CD4-positive, alpha-beta memory T cell (primary cell): ENCODE data around the gene FBXL17. TPM values are rescaled to one million over a fixed set of nuclear protein-coding genes. Genes with fewer than 3 reads are reported as not detected.

Experiments used
- CTCF ChIA-PET: fragments of 350-600 bp; sonication (Branson Sonifier 250); formaldehyde crosslinking; loops from one replicate; lab custom pipeline; 2021; ENCODE audit warnings: inconsistent platforms; ENCODE audit not compliant: partially characterized antibody; lab: Charles Lee
- POLR2A ChIA-PET: fragments of 350-600 bp; sonication (Branson Sonifier 250); formaldehyde crosslinking; loops from one replicate; lab custom pipeline; 2021; ENCODE audit not compliant: partially characterized antibody; lab: Charles Lee
- DNase-seq, 5 donors: peaks; one replicate each; pipeline versions ENCODE4 v3.0.0 to v3.0.0-alpha.2; 2020 to 2022; ENCODE audit warnings: mixed read lengths in 1 of 5
- H3K27ac ChIP-seq: one replicate; pipeline ENCODE4 v1.7.0; 2013; ENCODE audit warnings: low read depth, low read length
- H3K27me3 ChIP-seq: 2 replicates; pipeline ENCODE4 v1.7.0; 2013; ENCODE audit warnings: mild to moderate bottlenecking, low read length, moderate library complexity; ENCODE audit not compliant: insufficient read depth
- H3K36me3 ChIP-seq: 2 replicates; pipeline ENCODE4 v1.7.0; 2013; ENCODE audit warnings: mild to moderate bottlenecking, low read length, moderate library complexity; ENCODE audit not compliant: insufficient read depth
- H3K4me1 ChIP-seq: 2 replicates; pipeline ENCODE4 v1.7.0; 2013; ENCODE audit warnings: mild to moderate bottlenecking, low read length, moderate library complexity; ENCODE audit not compliant: insufficient read depth
- H3K4me3 ChIP-seq, 2 donors: one replicate each; pipeline ENCODE4 v1.7.0; 2013; ENCODE audit warnings: low read length in 2 of 2, mild to moderate bottlenecking in 1 of 2
- H3K9me3 ChIP-seq, 2 donors: one replicate each; pipeline ENCODE4 v1.7.0; 2013; ENCODE audit warnings: low read length in 2 of 2, control low read depth in 1 of 2; ENCODE audit not compliant: control insufficient read depth in 1 of 2
- H3K27ac Mint-ChIP-seq, 7 donors: one replicate each; pipeline ENCODE4 v1.8.0; 2020 to 2021; ENCODE audit warnings: mixed read lengths in 7 of 7, mild to moderate bottlenecking in 6 of 7, inconsistent platforms in 3 of 7, moderate library complexity in 3 of 7
- H3K27me3 Mint-ChIP-seq, 2 donors: one replicate each; pipeline ENCODE4 v1.8.0; 2020 to 2021; ENCODE audit warnings: mixed read lengths in 2 of 2
- H3K36me3 Mint-ChIP-seq, 2 donors: one replicate each; pipeline ENCODE4 v1.8.0; 2020 to 2021; ENCODE audit warnings: mixed read lengths in 2 of 2, inconsistent platforms in 1 of 2, mild to moderate bottlenecking in 1 of 2
- H3K4me1 Mint-ChIP-seq, 4 donors: one replicate each; pipeline ENCODE4 v1.8.0; 2020 to 2021; ENCODE audit warnings: mixed read lengths in 4 of 4, mild to moderate bottlenecking in 1 of 4
- H3K4me3 Mint-ChIP-seq, 8 donors: one replicate each; pipeline ENCODE4 v1.8.0; 2020 to 2021; ENCODE audit warnings: mixed read lengths in 8 of 8, mild to moderate bottlenecking in 7 of 8, moderate library complexity in 6 of 8, inconsistent platforms in 3 of 8
- H3K9me3 Mint-ChIP-seq, 8 donors: one replicate each; pipeline ENCODE4 v1.8.0; 2020 to 2021; ENCODE audit warnings: mixed read lengths in 8 of 8, mild to moderate bottlenecking in 5 of 8, inconsistent platforms in 3 of 8, moderate library complexity in 1 of 8
- intact Hi-C: fragments of 100-400 bp; cut with micrococcal nuclease; formaldehyde crosslinking; loops from one replicate; pipeline ENCODE4 v1.15.1; 2023
- polyA plus RNA-seq, 2 donors: library from polyadenylated mRNA; unstranded; fragments of 300-500 nt; fragmentation: Illumina TruSeq; gene quantifications; one replicate each; pipeline ENCODE4 v1.2.3, GENCODE V29; 2021
- total RNA-seq, 2 experiments: library from RNA; stranded (reverse); gene quantifications; one replicate each; pipeline ENCODE4 v1.2.3, GENCODE V29; 2021

The FBXL17 gene
- total and polyA plus RNA-seq, 4 experiments from 2014 or later = 7.1 to 27.5 (median 16.8) TPM

GRCh38 chr5:107894361-107894760, 487.5 kb downstream of the FBXL17 start:
- H3K36me3 ChIP-seq = no peaks in the 10 kb centered on the region
- DNase-seq = no peak
- H3K27ac ChIP-seq = no peak overlapping the region
- no peaks in the 10 kb centered on the region for H3K9me3 ChIP-seq
- peaks cover 0 to 4% (median under 1%) of the 10 kb centered on the region in 4 donors for H3K4me1 Mint-ChIP-seq
- H3K4me3 Mint-ChIP-seq = no peak overlapping the region
- intact Hi-C loops = no loop called here
- H3K27me3 Mint-ChIP-seq = no peaks in the 10 kb centered on the region
- no peaks in the 10 kb centered on the region for H3K4me1 ChIP-seq
- H3K36me3 Mint-ChIP-seq = peaks cover 3 to 14% of the 10 kb centered on the region in 2 donors
- no peak overlapping the region for H3K27ac Mint-ChIP-seq
- no peaks in the 10 kb centered on the region for H3K27me3 ChIP-seq
- POLR2A ChIA-PET = no interaction called here
- no peak overlapping the region for H3K4me3 ChIP-seq
- peaks cover 0 to 5% (median 0%) of the 10 kb centered on the region in 8 donors for H3K9me3 Mint-ChIP-seq
- CTCF ChIA-PET = no interaction called here

- ChIA-PET CTCF (interaction anchor here (1.4 kb wide), 1 partner anchor 12 kb away, joined by 3 read pairs; no protein-coding TSS in a partner anchor), POLR2A (no interaction called here)
- peaks cover 0 to 1% (median 0%) of the 10 kb centered on the region in 8 donors for H3K9me3 Mint-ChIP-seq
- peaks cover 0 to 4% (median 1%) of the 10 kb centered on the region in 4 donors for H3K4me1 Mint-ChIP-seq
- no peaks in the 10 kb centered on the region for H3K9me3 ChIP-seq
- H3K4me3 ChIP-seq = no peak overlapping the region
- H3K4me3 Mint-ChIP-seq = no peak overlapping the region
- no peaks in the 10 kb centered on the region for H3K36me3 ChIP-seq
- no peaks in the 10 kb centered on the region for H3K27me3 Mint-ChIP-seq
- intact Hi-C loops = no loop called here
- no peak for DNase-seq
- peaks cover 3 to 9% of the 10 kb centered on the region in 2 donors for H3K36me3 Mint-ChIP-seq
- no peaks in the 10 kb centered on the region for H3K27me3 ChIP-seq
- H3K4me1 ChIP-seq = no peaks in the 10 kb centered on the region
- no peak overlapping the region for H3K27ac Mint-ChIP-seq
- no peak overlapping the region for H3K27ac ChIP-seq
Observed at GRCh38 chr5:107893642-107894041, 488.3 kb downstream of the FBXL17 start.

GRCh38 chr5:107889387-107889786, 492.5 kb downstream of the FBXL17 start:
- H3K27me3 ChIP-seq = no peaks in the 10 kb centered on the region
- no peaks in the 10 kb centered on the region for H3K9me3 ChIP-seq
- Mint-ChIP-seq H3K27me3 (no peaks in the 10 kb centered on the region), H3K36me3 (peaks cover 4 to 20% of the 10 kb centered on the region in 2 donors), H3K27ac (no peak overlapping the region), H3K9me3 (no peaks in the 10 kb centered on the region), H3K4me1 (peaks cover 0 to 8% (median 2%) of the 10 kb centered on the region in 4 donors), H3K4me3 (no peak overlapping the region)
- ChIA-PET CTCF (no interaction called here), POLR2A (no interaction called here)
- no peak overlapping the region for H3K4me3 ChIP-seq
- H3K4me1 ChIP-seq = no peaks in the 10 kb centered on the region
- H3K36me3 ChIP-seq = no peaks in the 10 kb centered on the region
- intact Hi-C loops = no loop called here
- H3K27ac ChIP-seq = no peak overlapping the region
- DNase-seq = no peak

GRCh38 chr5:107888541-107888940, 493.4 kb downstream of the FBXL17 start:
- peaks cover 0 to 8% (median 2%) of the 10 kb centered on the region in 4 donors for H3K4me1 Mint-ChIP-seq
- DNase-seq = no peak
- ChIA-PET POLR2A (no interaction called here), CTCF (no interaction called here)
- no peak overlapping the region for H3K27ac Mint-ChIP-seq
- H3K36me3 ChIP-seq = no peaks in the 10 kb centered on the region
- H3K4me3 ChIP-seq = no peak overlapping the region
- H3K27me3 Mint-ChIP-seq = no peaks in the 10 kb centered on the region
- no peaks in the 10 kb centered on the region for H3K9me3 ChIP-seq
- H3K9me3 Mint-ChIP-seq = no peaks in the 10 kb centered on the region
- no peaks in the 10 kb centered on the region for H3K27me3 ChIP-seq
- intact Hi-C loops = no loop called here
- no peak overlapping the region for H3K4me3 Mint-ChIP-seq
- H3K27ac ChIP-seq = no peak overlapping the region
- peaks cover 4 to 20% of the 10 kb centered on the region in 2 donors for H3K36me3 Mint-ChIP-seq
- H3K4me1 ChIP-seq = no peaks in the 10 kb centered on the region

- Histone ChIP-seq H3K27me3 (no peaks in the 10 kb centered on the region), H3K9me3 (no peaks in the 10 kb centered on the region), H3K27ac (no peak overlapping the region), H3K4me1 (no peaks in the 10 kb centered on the region), H3K36me3 (no peaks in the 10 kb centered on the region), H3K4me3 (no peak overlapping the region)
- intact Hi-C loops = no loop called here
- peaks cover 4 to 24% of the 10 kb centered on the region in 2 donors for H3K36me3 Mint-ChIP-seq
- no peak overlapping the region for H3K4me3 Mint-ChIP-seq
- no peaks in the 10 kb centered on the region for H3K27me3 Mint-ChIP-seq
- H3K9me3 Mint-ChIP-seq = no peaks in the 10 kb centered on the region
- ChIA-PET CTCF (no interaction called here), POLR2A (no interaction called here)
- DNase-seq = no peak
- H3K4me1 Mint-ChIP-seq = peaks cover 0 to 8% (median 2%) of the 10 kb centered on the region in 4 donors
- no peak overlapping the region for H3K27ac Mint-ChIP-seq
Observed at GRCh38 chr5:107887166-107887943, 494.5 kb downstream of the FBXL17 start.

GRCh38 chr5:107885601-107886000, 496.3 kb downstream of the FBXL17 start:
- Mint-ChIP-seq H3K36me3 (peaks cover 14 to 23% of the 10 kb centered on the region in 2 donors), H3K4me1 (peaks cover 0 to 8% (median 1%) of the 10 kb centered on the region in 4 donors), H3K9me3 (no peaks in the 10 kb centered on the region), H3K4me3 (no peak overlapping the region), H3K27me3 (no peaks in the 10 kb centered on the region), H3K27ac (no peak overlapping the region)
- intact Hi-C loops = no loop called here
- Histone ChIP-seq H3K27ac (no peak overlapping the region), H3K9me3 (no peaks in the 10 kb centered on the region), H3K36me3 (no peaks in the 10 kb centered on the region), H3K4me3 (no peak overlapping the region), H3K27me3 (no peaks in the 10 kb centered on the region), H3K4me1 (no peaks in the 10 kb centered on the region)
- POLR2A ChIA-PET = no interaction called here
- CTCF ChIA-PET = interaction anchor here (1.1 kb wide), 1 partner anchor 25 kb away, joined by 3 read pairs; no protein-coding TSS in a partner anchor
- DNase-seq = no peak

- Mint-ChIP-seq H3K4me1 (peaks cover 0 to 8% (median under 1%) of the 10 kb centered on the region in 4 donors), H3K36me3 (peaks cover 20 to 28% of the 10 kb centered on the region in 2 donors), H3K27ac (no peak overlapping the region), H3K9me3 (no peaks in the 10 kb centered on the region), H3K4me3 (no peak overlapping the region), H3K27me3 (no peaks in the 10 kb centered on the region)
- no peaks in the 10 kb centered on the region for H3K36me3 ChIP-seq
- ChIA-PET POLR2A (no interaction called here), CTCF (no interaction called here)
- no peaks in the 10 kb centered on the region for H3K27me3 ChIP-seq
- intact Hi-C loops = no loop called here
- no peak overlapping the region for H3K4me3 ChIP-seq
- no peak overlapping the region for H3K27ac ChIP-seq
- DNase-seq = no peak
- H3K4me1 ChIP-seq = no peaks in the 10 kb centered on the region
- no peaks in the 10 kb centered on the region for H3K9me3 ChIP-seq
Observed at GRCh38 chr5:107884871-107885270, 497.0 kb downstream of the FBXL17 start.
